Adrenal gland (tissue), 12 donors: Measurements from ENCODE around the gene PIK3R3. TPM values are rescaled to one million over a fixed set of nuclear protein-coding genes. Genes with fewer than 3 reads are reported as not detected.

Experiments
- DNase-seq, 7 donors: peaks; one replicate each; pipeline ENCODE4 v3.0.0-alpha.2; 2019 to 2020
- H3K27ac ChIP-seq, 5 donors: fragments of 200-600 bp; sonication (generic) in 4 of 5; 1 replicate in 3 of 5; 2 replicates in 2 of 5; pipeline versions ENCODE4 v1.5.1 to v1.8.0; 2016 to 2020; ENCODE audit warnings: mild to moderate bottlenecking in 1 of 5
- H3K27me3 ChIP-seq: fragments of 200-600 bp; 2 replicates; pipeline ENCODE4 v1.8.0; 2021
- H3K36me3 ChIP-seq, 2 donors: fragments of 200-600 bp; replicated peaks in 1 of 2; 1 replicate in 1 of 2; 2 replicates in 1 of 2; pipeline versions ENCODE4 v1.5.1 to v1.8.0; 2018 to 2022
- H3K4me1 ChIP-seq, 2 donors: fragments of 200-600 bp; replicated peaks in 1 of 2; 1 replicate in 1 of 2; 2 replicates in 1 of 2; pipeline versions ENCODE4 v1.5.1 to v1.8.0; 2018 to 2021
- H3K4me3 ChIP-seq, 4 donors: fragments of 200-600 bp; sonication (generic) in 3 of 4; one replicate each; pipeline ENCODE4 v1.5.1; 2016 to 2018
- H3K9me3 ChIP-seq, 3 donors: fragments of 200-600 bp; sonication (generic) in 1 of 3; replicated peaks in 1 of 3; 1 replicate in 2 of 3; 2 replicates in 1 of 3; pipeline versions ENCODE4 v1.5.1 to v1.8.0; 2016 to 2021
- POLR2A ChIP-seq, 2 donors: fragments of 450-650 bp; IDR thresholded peaks; one replicate each; pipeline ENCODE4 v1.6.1; 2017; ENCODE audit warnings: antibody characterized with exemption in 2 of 2, mild to moderate bottlenecking in 2 of 2, moderate library complexity in 1 of 2
- WGBS, 4 donors: extraction: QIAGEN DNeasy Blood & Tissue Kit in 2 of 4; methylation state at CpG; one replicate each; pipeline versions ENCODE4 v1.1.5 to v1.1.7; 2013 to 2017; 5-methylcytosine and 5-hydroxymethylcytosine counted together
- intact Hi-C, 2 donors: fragments of 100-400 bp; cut with DNase I; formaldehyde crosslinking; loops; one replicate each; pipeline versions ENCODE4 v1.14.1 to v1.15.0; 2022 to 2023
- polyA plus RNA-seq, 3 donors: library from polyadenylated mRNA; stranded (reverse); fragments of 200-250 nt in 2 of 3; fragments of 350-450 nt in 1 of 3; fragmentation: Illumina TruSeq in 1 of 3; extraction: RNeasy Lipid Tissue Mini Kit (QIAGEN cat#74804) in 1 of 3; gene quantifications; one replicate each; pipeline ENCODE4 v1.2.3, GENCODE V29; 2013 to 2014
- total RNA-seq, 9 donors: library from RNA; depleted of rRNA in 4 of 9; stranded (reverse); fragments of >200 nt in 4 of 9; fragments of 120-200 nt in 1 of 9; fragmentation: NEBNext Ultra II Directional in 1 of 9; extraction: Animal tissue kit (Norgen Biotek cat#: 25700) in 1 of 9; gene quantifications; one replicate each; pipeline versions ENCODE4 v1.1.0 to v1.2.4, GENCODE V29; 2013 to 2023
- TF ChIP-seq, protein P1 (sequence below), 6 experiments: fragments of 450-650 bp in 4 of 6; fragments of 200-600 bp in 2 of 6; sonication (generic) in 1 of 6; IDR thresholded peaks; 1 replicate in 5 of 6; 2 replicates in 1 of 6; pipeline versions ENCODE4 v1.5.1 to v1.8.0; 2016 to 2021; ENCODE audit warnings: antibody characterized with exemption in 6 of 6, mild to moderate bottlenecking in 2 of 6, moderate library complexity in 1 of 6
- donor health status: healthy with polysubstance abuse.
- donor health status: Bipolar disorder and iron deficiency.
- donor health status: DM: yes; HTN: yes; CAD: no.
- donor health status: DM: no; HTN: no; CAD: no.
- donor health status: DM: no; HTN: no; CAD: no.
- donor health status: DM: yes; HTN: yes; CAD: no.

The PIK3R3 gene
- total and polyA plus RNA-seq, 12 donors, result 6.5 to 47.3 (median 21.1) TPM

DNA sequence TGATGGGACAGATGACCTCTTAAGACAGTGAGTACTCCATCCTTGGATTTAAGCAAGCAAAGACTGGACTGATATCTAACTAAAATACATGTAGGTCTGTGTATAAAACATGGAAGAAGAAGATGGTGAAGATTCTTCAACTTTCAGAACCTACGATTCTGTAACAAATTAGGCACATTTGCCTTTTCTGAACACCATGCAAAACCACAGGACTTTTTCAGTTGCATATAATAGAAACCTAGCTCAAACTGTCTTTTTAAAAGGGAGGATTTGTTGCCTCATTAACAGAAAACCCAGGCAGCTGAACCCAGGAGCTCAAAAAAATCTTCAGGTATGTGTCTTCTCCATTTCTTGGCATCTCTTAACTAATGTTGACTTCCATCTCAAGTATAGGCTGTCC lies 27.8 kb upstream of the PIK3R3 start:
- DNase-seq, result no peak
- intact Hi-C loops, result no loop called here

DNA sequence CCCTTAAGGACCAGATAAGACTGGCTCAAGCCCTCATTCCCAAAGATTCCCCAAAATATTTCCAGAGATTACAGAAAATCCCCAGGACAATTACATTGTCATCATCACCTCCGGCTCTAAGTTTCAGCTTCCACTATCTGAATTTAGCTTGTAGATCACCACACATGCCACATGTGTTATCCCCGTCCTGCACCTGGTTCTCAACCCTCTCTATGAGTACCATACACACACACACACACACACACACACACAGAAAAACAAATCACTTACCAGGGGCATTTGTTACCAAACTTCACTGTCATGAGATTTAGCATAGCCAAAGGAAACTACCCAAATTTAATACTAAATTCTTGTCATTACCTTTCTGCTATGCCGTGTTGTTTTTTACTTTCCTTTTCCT lies 27.1 kb upstream of the PIK3R3 start:
- Histone ChIP-seq H3K27me3 (no peaks in the 10 kb centered on the region), H3K36me3 (no peaks in the 10 kb centered on the region), H3K4me1 (no peaks in the 10 kb centered on the region), H3K4me3 (no peak overlapping the region), H3K9me3 (no peaks in the 10 kb centered on the region), H3K27ac (no peak overlapping the region)
- DNase-seq, result no peak
- TF ChIP-seq POLR2A (IDR thresholded peaks at IDR 0.05), result no peak
- TF ChIP-seq, protein P1, sequence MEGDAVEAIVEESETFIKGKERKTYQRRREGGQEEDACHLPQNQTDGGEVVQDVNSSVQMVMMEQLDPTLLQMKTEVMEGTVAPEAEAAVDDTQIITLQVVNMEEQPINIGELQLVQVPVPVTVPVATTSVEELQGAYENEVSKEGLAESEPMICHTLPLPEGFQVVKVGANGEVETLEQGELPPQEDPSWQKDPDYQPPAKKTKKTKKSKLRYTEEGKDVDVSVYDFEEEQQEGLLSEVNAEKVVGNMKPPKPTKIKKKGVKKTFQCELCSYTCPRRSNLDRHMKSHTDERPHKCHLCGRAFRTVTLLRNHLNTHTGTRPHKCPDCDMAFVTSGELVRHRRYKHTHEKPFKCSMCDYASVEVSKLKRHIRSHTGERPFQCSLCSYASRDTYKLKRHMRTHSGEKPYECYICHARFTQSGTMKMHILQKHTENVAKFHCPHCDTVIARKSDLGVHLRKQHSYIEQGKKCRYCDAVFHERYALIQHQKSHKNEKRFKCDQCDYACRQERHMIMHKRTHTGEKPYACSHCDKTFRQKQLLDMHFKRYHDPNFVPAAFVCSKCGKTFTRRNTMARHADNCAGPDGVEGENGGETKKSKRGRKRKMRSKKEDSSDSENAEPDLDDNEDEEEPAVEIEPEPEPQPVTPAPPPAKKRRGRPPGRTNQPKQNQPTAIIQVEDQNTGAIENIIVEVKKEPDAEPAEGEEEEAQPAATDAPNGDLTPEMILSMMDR (IDR thresholded peaks at IDR 0.05), result no peak
- 81 to 87% (median 85%) methylated on average over 3 of the region's 3 CpGs for WGBS, 4 donors
- intact Hi-C loops, result no loop called here

More for the DNA sequence above, 27.8 kb upstream of the PIK3R3 start:
- no peak for TF ChIP-seq POLR2A (IDR thresholded peaks at IDR 0.05)
- TF ChIP-seq, protein P1 (IDR thresholded peaks at IDR 0.05), result no peak
- no peaks in the 10 kb centered on the region for H3K36me3 ChIP-seq
- no peaks in the 10 kb centered on the region for H3K27me3 ChIP-seq
- 80 to 94% (median 90%) methylated on average over 1 of the region's 1 CpG for WGBS, 4 donors
- H3K4me1 ChIP-seq, result no peaks in the 10 kb centered on the region
- no peak overlapping the region for H3K27ac ChIP-seq
- H3K4me3 ChIP-seq, result no peak overlapping the region
- H3K9me3 ChIP-seq, result no peaks in the 10 kb centered on the region

DNA sequence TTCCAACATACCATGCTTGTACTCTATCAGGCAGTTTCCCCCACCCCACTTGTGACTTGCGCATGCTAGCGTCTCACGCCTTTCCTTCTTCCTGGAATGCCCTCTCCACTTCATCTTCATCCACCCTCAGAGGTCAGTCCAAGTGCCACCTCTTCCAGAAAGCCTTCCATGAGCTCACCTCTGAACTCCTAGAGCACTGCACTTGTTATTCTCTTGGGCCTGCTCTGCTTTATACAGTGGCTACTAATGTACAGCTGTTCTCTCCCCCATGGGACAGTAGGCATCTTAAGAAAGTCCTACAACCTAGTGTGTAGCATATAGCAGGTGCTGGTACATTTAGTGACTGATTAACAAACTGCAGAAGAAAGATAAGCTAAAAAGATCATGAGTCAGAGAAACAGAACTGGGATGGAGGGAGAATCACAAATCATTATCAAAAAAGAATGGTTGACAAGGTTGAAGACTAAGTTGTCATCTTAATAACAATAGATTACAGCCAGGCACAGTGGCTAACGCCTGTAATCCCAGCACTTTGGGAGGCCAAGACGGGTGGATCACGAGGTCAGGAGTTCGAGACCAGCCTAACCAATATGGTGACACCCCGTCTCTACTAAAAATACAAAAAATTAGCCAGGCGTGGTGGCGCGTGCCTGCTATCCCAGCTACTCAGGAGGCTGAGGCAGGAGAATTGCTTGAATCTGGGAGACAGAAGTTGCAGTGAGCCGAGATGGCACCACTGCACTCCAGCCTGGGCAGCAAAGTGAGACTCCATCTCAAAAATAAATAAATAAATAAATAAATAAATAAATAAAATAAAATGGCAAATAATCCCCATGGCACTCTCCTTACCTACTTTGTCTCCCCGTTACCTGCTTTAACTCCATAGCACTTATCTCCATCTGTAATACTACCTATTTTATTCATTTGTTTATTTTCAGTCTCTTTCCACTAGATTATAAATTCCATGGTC lies 26.2 kb upstream of the PIK3R3 start:
- WGBS, 4 donors, result 86 to 95% (median 90%) methylated on average over 13 of the region's 13 CpGs
- intact Hi-C loops, result no loop called here
- no peak for DNase-seq
- H3K27me3 ChIP-seq, result no peaks in the 10 kb centered on the region
- H3K27ac ChIP-seq, result no peak overlapping the region
- H3K4me1 ChIP-seq, result no peaks in the 10 kb centered on the region
- no peak for TF ChIP-seq POLR2A (IDR thresholded peaks at IDR 0.05)
- TF ChIP-seq, protein P1 (IDR thresholded peaks at IDR 0.05), result no peak
- no peak overlapping the region for H3K4me3 ChIP-seq
- no peaks in the 10 kb centered on the region for H3K9me3 ChIP-seq
- no peaks in the 10 kb centered on the region for H3K36me3 ChIP-seq

DNA sequence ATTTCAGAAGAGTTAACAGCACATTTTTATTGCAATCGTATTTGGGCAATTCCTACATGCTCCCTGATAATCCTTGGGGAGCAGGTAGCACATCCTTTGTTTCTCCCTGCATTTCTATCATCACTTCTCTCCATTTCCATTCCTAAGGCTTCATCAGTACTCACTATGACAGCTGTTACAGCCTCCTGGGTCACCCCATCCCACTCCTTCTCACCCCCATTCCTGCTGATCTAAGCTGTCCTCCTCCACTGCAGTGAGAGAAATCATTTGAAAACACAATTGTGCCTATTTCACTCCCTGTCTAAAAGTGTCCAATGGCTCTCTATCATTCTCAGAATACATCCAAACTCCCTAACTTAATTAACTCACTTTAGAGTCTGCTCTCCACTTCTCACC lies 25.5 kb upstream of the PIK3R3 start:
- Histone ChIP-seq H3K27ac (no peak overlapping the region), H3K9me3 (no peaks in the 10 kb centered on the region), H3K27me3 (no peaks in the 10 kb centered on the region), H3K4me1 (no peaks in the 10 kb centered on the region), H3K4me3 (no peak overlapping the region), H3K36me3 (no peaks in the 10 kb centered on the region)
- 76 to 100% (median 95%) methylated on average over 1 of the region's 1 CpG for WGBS, 4 donors
- TF ChIP-seq, protein P1 (IDR thresholded peaks at IDR 0.05), result no peak
- TF ChIP-seq POLR2A (IDR thresholded peaks at IDR 0.05), result no peak
- no peak for DNase-seq
- intact Hi-C loops, result no loop called here
